ENCODE measurements around the gene ZNF836.
A peak's percentile ranks its signal among the peaks of the same experiment; 100 is the strongest.
"Not testable (repeated sequence)": the region's sequence is repeated elsewhere in the genome, so short reads cannot be mapped to it uniquely, and the experiment has no call there.

ZNF836 gene

GRCh38 chr19:52171321-52172169, at the start of gene ZNF836:
Gene ZNF836, minus strand, starts transcription at chr19:52171621. Its CDS starts 3,549 bp downstream, at chr19:52168072.
- DNase-seq (ENCODE audit: low read depth) = peak; percentile 86

GRCh38 chr19:52221031-52221430, 49.6 kb upstream of the ZNF836 start:
- DNase-seq (ENCODE audit: low read depth) = no peak

DNA sequence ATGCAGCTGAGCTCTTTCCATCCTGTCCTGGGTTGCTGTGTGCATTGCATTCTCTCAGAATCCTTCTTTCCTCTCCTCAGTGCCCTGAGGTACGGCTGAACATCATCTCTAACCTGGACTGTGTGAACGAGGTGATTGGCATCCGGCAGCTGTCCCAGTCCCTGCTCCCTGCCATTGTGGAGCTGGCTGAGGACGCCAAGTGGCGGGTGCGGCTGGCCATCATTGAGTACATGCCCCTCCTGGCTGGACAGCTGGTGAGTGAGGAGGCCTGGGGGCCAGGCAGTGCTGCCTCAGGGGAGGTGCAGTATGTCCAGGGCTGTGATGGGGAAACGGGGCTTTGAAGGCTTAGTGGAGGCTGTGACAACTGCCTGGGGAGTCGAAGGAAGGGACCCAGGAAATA, 48.2 kb upstream of the ZNF836 start:
- DNase-seq (ENCODE audit: low read depth) = no peak

DNA sequence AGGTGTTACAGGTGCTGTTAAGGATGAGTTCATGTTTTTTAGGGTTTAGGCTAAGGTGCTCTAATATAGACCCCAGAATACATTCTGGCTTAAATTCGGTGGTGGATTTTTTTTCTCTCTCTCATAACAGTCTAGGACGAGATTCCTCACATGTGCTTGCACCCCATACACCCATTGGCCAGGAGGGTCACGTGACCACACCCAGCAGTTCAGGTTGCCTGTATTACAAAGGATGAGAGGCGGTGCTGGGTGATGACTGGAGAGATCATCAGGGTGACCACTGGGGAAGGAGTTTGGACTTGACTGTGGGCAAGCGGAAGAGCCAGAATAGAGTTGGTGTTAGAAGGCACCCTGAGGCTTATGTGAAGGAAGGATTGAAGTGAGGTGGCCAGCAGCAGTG, 46.2 kb upstream of the ZNF836 start:
- DNase-seq (ENCODE audit: low read depth) = no peak

DNA sequence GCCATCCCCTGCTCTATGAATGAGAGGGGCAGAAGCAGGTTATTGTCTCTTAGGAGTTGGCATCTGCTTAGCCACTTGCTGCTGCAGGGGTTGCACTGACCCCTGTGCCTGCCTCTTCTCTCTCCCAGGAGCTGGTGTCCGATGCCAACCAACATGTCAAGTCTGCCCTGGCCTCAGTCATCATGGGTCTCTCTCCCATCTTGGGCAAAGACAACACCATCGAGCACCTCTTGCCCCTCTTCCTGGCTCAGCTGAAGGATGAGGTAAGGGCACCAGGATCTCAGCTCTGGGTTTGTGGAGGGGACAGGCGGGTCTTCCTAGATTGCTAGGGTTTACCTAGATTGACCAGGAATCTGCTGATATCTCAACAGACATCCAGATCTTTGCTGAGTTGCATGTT, 45.0 kb upstream of the ZNF836 start:
- no peak for DNase-seq (ENCODE audit: low read depth)

- no peak for DNase-seq (ENCODE audit: low read depth)
Measured at GRCh38 chr19:52214241-52214640, 42.8 kb upstream of the ZNF836 start.

DNA sequence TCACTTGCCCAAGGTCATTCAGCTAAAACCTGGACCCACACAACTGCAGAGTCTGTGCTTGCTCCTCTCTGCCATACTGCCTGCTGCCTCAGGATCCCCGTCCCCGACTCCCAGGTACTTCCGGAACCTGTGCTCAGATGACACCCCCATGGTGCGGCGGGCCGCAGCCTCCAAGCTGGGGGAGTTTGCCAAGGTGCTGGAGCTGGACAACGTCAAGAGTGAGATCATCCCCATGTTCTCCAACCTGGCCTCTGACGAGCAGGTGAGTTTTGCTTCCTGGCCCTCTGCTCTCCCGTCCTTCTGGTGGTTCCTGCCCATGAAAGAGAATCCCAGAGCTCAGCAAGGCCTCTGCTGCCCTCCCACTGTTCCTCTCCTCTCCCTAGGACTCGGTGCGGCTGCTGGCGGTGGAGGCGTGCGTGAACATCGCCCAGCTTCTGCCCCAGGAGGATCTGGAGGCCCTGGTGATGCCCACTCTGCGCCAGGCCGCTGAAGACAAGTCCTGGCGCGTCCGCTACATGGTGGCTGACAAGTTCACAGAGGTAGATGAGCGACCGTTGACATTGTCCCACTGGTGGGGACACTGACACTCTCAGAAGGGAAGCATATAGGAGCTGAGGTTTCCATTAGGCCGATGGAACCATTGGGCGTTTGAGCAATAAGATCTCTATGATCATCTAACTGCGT, 41.3 kb upstream of the ZNF836 start:
- DNase-seq (ENCODE audit: low read depth) = no peak

DNA sequence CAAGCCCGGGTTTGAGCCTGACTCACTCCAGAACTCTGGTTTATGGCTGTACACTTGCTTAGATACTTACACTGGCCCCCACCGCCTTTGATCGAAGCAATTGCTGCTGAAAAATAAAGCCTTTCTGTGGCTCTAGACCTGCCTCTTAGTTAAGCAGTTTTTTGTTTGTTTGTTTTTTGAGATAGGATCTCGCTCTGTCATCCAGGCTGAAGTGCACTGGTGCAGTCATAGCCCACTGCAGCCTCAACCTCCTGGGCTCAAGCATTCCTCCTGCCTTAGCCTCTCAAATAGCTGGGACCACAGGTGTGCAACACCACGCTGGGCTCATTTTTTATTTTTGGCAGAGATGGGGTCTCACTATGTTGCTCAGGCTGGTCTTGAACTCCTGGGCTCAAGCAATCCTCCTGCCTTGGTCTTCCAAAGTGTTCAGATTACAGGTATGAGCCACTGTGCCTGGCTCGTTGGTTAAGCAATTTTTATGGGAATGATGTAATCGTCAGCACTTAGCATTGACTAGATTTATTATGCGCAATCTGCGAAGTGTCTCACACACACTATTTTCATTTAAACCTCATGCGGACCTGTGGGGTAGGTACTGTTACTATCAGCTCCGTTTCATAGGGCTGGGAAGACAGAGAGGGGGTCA, 40.6 kb upstream of the ZNF836 start:
- no peak for DNase-seq (ENCODE audit: low read depth)

GRCh38 chr19:52211203-52211602, 39.8 kb upstream of the ZNF836 start:
- DNase-seq (ENCODE audit: low read depth) = no peak

DNA sequence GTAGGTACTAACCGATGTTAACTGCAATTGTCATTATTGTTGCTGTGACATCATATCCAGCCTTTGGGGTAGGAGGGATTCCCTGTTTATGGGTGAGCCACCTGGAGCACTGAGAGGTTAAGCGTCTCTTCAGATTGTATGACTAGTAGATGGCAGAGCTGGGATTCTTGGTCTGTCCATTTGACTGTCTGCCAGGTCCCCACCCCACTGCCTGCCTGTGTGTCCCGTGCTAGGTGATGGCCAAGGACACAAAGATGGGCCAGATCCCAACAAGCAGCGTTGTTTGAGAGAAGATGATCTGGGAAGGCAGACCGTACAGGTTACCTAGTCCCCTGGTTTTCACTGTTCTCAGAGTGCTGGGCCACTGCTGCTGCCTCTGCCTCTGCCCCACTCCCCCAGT, 35.1 kb upstream of the ZNF836 start:
- DNase-seq (ENCODE audit: low read depth) = no peak

DNA sequence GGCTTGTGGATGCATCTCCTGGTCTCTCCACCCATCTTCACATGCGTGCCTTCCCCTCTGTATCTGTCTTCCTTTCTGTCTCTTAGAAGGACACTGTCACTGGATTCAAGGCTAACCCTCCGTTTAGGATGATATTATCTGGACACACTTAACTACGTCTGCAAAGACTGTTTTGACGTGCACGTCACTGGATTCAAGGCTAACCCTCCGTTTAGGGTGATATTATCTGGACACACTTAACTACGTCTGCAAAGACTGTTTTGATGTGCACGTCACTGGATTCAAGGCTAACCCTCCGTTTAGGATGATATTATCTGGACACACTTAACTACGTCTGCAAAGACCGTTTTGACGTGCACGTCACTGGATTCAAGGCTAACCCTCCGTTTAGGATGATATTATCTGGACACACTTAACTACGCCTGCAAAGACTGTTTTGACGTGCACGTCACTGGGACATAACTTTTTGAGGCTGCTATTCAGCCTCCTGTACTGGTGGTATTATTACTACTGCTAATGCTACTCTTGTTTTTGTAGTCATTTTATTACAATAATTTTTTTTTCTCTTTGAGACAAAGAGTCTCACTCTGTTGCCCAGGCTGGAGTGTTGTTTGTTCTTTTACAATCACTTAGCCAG, 29.5 kb upstream of the ZNF836 start:
- DNase-seq (ENCODE audit: low read depth) = not testable (repeated sequence)

DNA sequence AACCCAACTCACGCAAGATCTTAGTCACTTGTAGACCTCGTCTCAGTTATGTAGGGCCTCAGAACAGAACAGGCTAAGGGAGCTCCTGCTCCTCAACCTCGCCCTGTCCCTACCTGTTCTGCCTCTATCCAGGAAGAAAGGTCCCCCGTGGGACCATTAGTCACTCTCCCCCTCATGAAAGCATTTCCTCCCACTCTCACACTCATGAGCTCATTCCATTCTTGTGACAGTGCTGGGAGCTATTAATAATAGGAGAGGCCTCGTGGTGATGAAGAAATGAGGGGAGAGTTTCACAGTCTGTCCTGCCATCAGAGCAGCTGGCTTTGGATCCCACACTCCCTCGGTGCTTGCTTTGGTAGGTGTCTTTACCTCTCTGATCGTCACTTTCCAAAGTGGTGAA, 28.6 kb upstream of the ZNF836 start:
- DNase-seq (ENCODE audit: low read depth) = no peak

DNA sequence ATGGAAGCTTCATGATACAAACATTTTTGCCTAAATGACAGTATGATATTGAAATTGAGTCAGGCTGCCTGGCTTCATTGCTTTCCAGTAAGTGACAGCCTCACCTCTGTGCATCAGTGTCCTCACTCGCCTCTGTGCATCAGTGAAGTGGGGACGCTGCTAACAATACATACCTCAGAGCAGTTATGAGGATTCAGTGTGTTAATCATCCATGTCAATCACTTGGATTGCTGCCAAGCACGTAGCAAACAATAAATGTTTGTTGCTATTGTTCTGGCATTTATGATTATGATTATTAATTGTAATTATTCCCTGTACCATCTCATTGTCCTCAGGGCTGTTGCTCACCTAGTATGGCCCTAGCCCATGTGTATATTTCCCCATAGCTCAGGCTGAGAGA, 27.3 kb upstream of the ZNF836 start:
- DNase-seq (ENCODE audit: low read depth) = no peak

DNA sequence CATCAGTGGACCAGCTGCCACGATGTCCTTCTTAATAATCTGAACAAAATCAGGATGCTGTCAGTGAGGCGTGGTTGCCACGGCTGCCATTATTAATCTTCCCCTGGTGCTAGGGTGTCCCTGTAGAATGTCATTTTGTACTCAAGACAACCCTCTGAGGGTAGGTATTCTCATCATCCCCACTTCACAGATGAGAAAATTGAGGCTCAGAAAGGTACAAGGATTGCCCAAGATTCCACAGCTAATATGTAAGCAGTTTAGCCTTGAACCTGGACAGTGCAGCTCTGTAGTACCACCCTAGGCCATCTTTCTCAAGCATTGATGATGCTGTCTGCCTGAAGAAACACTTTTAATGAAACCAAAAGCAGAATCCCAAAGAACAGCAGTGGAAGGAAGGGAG, 26.5 kb upstream of the ZNF836 start:
- no peak for DNase-seq (ENCODE audit: low read depth)

- DNase-seq (ENCODE audit: low read depth) = no peak
Measured at GRCh38 chr19:52196256-52196967, 25.0 kb upstream of the ZNF836 start.

DNA sequence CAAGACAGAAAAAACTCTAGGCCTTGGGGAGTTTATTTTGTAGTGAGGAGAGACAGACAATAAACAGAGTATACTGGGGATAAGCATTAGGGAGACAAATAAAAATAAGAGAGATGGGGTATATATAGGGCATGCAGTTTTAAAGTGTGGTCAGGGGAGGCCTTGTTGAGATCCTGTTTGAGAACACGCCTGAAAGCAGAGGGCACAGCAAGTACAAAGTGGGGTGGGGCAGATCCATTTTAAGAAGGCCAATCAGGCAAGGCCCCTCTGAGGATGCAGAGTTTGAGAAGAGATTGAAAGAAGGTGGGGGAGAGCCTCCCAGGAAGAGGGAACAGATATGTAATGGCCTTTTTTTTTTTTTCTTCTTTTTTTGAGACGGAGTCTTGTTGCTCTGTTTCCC, 20.5 kb upstream of the ZNF836 start:
- no peak for DNase-seq (ENCODE audit: low read depth)

GRCh38 chr19:52191389-52191788, 20.0 kb upstream of the ZNF836 start:
- DNase-seq (ENCODE audit: low read depth) = no peak

DNA sequence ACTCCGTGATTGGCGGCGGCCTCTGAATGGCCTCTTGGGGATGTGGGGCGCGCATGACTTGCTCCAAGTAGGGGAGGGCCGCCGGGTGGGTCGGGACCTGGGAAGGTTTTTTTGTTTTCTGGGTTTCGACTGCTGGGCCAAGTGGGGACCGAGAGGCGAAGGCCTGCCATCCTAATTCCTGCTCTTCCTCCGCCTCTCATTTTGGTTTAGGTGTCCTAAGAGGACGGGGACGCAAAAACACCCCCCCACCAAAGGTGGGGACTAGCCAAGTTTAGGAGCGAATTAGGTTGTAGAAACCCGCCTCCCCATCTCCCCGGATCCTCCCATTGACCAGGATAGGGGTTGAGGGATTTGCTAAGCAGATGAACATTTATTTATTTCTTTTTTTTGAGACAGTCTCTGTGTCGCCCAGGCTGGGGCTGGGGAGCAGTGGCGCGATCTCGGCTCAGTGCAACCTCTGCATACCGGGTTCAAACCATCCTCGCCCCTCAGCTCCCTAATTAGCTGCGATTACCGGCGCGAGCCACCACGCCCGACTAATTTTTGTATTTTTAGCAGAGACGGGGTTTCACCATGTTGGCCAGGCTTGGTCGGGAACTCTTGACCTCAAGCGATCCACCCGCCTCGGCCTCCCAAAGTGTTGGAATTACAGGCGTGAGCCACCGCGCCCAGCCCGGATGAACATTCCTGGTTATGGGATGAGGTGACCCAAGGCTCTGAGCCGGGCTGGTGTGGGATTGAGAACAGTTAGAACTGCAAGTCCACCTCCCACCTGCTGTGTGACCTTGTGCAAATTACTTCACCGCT, 19.3 kb upstream of the ZNF836 start:
- DNase-seq (ENCODE audit: low read depth) = no peak

- DNase-seq (ENCODE audit: low read depth) = peak; percentile 95
Measured at GRCh38 chr19:52189735-52190486, 18.5 kb upstream of the ZNF836 start, which contains the start of gene PPP2R1A. Gene PPP2R1A, plus strand, starts transcription at chr19:52190052. Its CDS starts 45 bp downstream, at chr19:52190097.

Data from stimulated activated CD8-positive, alpha-beta memory T cell treated with anti-CD3 and anti-CD28 coated beads, Interleukin-15, amount 100 ng/mL, for 1 hour (primary cell).